HG03442 (cell line): ENCODE results near the gene ZNF462.
A peak's percentile ranks its signal among the peaks of the same experiment; 100 is the strongest.

Experiments used
- ATAC-seq: cut with Tn5 transposase; IDR thresholded peaks from one replicate; pipeline ENCODE4 v1.9.1; 2021; ENCODE audit warnings: mild to moderate bottlenecking, moderate library complexity; ENCODE audit not compliant: unreplicated experiment

Gene ZNF462

GRCh38 chr9:106993603-106994002 lies 130.6 kb downstream of the ZNF462 start:
- ATAC-seq, result no peak

DNA sequence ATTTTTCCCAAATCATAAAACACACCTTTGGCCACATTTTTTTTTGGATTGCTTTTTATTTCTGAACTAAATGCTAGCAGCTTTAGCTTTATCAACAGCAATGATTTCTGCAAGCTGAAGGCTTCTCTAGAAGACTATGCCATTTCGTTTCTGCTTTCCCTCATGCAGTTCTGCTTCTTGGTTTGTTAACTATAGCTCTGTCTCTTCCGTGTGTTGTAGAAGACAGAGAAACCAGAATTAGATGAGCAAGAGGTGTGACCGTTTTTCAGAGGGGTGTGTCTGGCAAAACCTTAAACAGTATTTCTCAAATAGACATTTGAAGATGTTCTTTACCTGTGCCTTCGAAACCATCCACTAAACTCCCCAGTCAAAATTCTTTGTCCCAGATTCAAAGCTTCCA lies 131.5 kb downstream of the ZNF462 start:
- no peak for ATAC-seq

DNA sequence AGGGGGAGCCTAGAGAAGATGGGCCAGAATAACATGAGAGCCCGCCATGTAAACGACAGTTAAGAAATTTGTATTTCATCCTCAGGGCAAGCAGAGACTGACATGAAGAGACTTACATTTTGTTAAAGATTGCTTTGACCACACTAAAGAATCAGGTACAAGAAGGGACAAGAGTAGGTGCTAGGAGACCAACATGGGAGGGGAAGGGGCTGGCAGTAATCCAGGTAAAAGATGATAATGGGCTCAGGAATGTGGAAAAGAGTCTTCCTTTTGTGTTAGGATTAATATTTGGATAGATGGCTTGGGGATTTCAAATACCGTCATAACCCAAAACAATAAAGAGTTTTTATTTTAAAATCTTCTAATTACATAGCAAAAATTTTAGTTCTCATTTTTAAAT lies 137.3 kb downstream of the ZNF462 start:
- no peak for ATAC-seq

GRCh38 chr9:107005201-107005600 lies 142.2 kb downstream of the ZNF462 start:
- no peak for ATAC-seq

DNA sequence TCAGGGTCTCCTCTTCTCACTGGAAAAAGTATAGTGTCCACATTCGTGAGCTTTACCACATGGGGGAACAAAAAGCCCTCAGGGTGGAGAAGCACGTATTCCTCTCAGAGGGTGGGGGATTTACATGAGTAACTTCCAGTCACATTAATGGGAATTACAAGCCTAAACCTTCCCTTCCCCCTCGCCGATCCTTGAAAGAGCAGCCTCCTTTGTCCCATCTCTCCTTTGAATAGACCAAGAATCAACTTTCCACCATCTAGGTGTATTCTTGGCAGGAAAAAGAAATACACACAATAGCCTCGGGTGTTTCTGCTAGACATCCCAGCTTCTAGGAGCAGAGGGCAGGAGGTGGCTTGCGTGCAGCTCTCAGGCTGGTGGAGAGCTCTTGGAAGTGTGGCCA lies 144.4 kb downstream of the ZNF462 start:
- ATAC-seq, result no peak

GRCh38 chr9:107008011-107008410 lies 145.0 kb downstream of the ZNF462 start:
- ATAC-seq, result no peak

DNA sequence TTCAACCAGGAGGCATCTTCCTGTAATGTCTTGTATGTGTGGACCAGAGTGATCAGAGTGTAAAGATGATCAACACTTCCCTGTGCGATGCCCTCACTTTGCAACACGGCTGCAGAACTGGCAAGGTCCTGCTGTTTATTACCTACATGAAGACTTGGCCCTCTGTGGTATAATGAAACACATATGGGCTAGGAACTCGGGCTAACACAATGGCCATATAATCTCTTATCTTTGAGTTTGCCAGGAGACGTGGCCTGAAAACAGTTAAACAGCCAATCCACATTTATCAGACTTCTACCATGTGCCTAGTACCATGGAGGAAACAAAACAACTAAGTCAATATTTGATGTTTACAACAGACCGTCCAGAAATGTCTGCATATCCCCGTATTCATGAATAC lies 145.5 kb downstream of the ZNF462 start:
- ATAC-seq, result no peak

GRCh38 chr9:107016383-107016782 lies 153.4 kb downstream of the ZNF462 start:
- ATAC-seq, result no peak

GRCh38 chr9:107018861-107019545 lies 156.0 kb downstream of the ZNF462 start:
- ATAC-seq, result no peak

DNA sequence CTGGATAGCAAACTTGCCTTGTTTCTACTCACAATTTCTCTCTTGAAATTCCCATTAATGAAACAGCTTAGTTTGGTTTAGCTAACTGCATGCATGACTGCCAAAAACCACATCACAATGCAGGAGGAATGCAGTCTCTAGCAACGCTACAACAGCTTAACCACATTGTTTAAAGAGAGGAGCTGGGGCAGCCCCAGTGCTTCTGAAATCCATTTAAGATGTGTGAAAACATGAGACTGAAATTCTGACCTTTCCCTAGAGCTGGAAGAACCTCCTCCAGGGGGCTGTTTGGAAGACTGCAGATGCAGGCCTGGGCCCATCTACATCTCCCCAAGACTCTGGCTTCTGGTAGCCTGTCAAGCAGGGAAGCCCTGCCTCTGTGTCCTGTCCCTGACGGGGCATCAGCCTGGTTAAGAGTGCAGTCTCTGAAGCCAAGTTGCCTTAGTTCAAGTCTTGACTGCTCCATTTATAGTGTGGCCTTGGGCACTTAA lies 157.1 kb downstream of the ZNF462 start:
- peak; percentile 68 for ATAC-seq

- peak; percentile 55 for ATAC-seq
These were observed 161.2 kb downstream of the ZNF462 start for GRCh38 chr9:107024193-107024592.

DNA sequence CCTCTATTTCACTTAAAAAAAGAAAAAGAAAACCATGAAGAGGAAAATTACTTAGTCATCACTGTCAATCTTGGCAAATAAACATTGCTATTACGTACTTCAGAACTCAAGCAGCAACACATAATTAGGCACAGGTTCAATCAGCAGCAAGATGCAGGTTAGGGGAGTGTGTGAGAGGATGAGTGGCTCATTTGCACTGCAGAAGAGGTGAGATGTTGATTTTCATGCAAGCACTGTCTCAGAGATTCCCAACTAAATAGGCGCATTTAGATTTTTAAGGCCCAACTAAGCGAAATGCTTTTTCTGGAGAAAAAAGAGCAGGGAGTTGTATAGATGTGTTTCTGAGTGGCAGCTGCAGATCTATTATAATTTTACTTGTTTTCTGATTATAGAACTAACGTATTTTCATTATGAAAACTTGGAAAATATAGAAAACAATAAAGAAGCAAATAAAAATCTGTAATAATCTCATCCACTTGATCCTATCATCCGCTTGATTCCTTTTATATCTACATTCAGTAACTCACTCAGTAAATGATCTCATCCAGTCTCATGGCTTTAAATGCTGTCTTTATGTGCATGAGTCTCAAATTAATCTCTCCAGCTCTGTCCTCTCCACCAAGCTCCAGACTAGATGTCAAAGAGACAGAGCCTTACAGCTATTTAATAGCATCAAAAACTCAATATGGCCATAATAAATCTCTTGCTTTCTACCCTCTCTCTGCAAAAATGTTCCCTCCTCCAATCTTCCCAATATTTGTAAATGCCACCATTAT lies 162.5 kb downstream of the ZNF462 start:
- ATAC-seq, result no peak

DNA sequence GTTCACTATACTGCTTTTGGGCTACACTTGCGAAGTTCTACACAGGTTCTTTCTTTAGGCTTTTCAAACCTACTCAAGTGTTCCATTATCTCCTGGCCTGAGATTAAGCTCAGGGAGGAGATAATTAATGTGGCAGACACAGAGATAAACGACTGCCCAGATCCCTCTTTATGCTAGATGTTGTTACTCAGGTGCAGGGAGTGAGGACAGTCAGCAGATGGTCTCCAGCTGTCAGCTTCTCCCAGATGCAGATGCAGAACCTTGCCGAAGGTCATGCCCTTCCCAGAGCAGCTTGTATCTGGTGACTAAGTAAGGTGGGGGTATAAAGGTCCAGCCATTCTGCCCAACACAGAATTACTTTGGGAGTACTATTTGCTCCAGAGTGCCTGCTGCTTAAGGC lies 166.2 kb downstream of the ZNF462 start:
- no peak for ATAC-seq

GRCh38 chr9:107033966-107034365 lies 171.0 kb downstream of the ZNF462 start:
- ATAC-seq, result no peak

DNA sequence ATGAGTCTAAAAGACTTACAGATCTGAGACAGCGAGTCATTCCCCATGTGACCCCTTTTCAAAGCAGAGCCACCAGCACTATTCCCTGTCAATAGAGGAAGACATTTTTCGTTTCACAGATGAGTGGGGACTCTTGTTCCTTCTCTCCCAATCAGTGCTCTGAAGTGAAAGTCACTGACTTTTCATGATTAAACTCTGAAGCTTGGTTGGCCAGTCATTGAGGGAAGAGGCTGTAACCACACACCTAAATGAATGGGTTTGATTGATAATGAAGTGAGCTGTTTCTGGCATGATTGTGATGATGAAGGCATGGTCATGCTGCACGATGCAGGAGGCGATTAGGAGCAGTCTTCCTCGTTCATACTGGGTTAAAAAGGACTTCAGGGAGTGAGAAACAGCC lies 171.9 kb downstream of the ZNF462 start:
- no peak for ATAC-seq

DNA sequence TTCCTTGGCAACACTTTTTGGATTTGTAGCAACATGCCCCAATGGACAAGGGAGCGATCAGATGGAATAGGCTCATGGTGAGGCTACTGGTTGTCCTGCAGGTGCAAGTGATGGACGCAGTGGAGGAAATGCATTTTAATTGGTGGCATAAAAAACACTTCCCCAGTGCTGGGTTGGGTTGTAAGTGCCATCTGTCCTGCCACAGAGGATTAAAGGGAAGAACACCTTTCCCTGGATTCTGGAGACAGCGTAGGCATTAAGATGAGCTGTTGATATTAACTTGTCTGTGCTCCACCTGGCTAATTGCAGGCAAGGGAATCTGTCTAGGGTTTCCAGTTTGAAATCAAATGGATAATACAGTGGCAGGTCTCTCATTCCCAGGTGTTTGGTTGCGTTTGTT lies 173.4 kb downstream of the ZNF462 start:
- no peak for ATAC-seq

- ATAC-seq, result no peak
These were observed 176.6 kb downstream of the ZNF462 start for GRCh38 chr9:107039542-107039941.

DNA sequence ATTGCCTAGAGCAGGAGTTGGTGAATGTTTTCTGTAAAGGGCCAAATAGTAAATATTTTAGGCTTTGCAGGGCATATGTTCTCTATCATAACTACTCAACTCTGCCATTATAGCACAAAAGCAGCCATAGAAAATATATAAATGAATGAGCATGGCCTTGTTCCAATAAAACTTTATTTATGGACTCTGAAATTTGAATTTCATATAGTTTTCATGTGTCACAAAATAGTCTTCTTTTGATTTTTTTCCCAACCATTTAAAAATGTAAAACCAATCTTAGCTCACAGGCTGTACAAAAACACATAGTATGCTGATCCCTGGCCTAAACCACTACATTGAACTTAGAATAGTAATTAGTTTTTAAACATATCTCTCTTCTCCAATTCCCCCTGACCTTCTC lies 179.6 kb downstream of the ZNF462 start:
- ATAC-seq, result no peak

GRCh38 chr9:107043886-107044285 lies 180.9 kb downstream of the ZNF462 start:
- ATAC-seq, result no peak

- ATAC-seq, result no peak
These were observed 181.9 kb downstream of the ZNF462 start for GRCh38 chr9:107044872-107045271.

DNA sequence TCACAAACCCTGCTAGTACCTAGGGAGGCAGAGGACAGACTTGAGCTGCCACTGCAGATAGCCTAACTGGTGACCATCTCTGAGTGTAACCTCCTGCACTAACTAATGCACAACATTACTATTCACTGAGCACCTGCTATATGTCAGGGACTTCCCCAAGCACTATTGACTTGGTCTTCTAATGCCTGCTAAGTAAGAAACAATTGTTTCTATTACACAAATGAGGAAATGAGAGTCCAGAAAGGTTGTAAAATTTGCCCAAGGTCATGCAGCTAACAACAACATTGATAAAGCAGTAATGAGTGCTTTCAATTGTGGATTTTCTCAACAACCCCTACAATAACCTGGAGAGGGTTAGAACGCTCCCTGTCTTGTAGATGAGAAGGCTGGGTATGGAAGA lies 183.7 kb downstream of the ZNF462 start:
- peak; percentile 94 for ATAC-seq

DNA sequence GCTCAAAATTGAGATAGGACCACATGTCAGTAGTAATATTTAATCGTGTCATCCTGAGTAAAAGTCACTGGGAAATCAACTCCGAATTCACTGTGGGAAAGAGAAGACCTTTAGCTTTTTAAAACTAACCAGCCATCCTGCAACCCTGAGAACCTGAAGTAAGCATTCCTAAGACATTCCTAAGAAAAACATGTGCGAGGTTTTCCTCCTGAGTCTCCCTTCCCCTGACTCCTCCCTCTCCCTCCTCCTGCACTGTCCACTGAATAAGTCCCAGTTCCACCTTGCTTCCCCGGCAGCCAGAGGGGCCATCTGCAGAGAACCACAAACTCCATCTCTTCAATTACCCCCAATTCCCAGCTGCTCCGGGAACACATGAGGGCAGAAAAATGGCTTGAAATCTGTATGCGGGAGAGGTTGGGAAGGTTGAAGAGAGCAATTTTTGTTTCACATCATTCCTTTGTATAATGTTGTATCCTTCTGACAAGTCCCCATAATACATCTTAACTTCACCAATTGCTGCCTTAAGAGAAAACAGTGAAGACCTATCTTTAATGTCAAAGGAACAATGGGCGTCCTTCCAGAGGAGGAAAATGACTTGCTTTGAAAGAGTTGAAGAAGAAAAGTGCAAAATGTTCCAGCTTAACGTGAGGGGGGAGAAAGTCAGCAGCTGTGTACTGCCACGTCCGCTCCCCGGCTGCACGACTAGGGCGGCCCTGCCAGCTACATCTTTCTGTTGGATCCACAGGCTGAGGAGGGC lies 186.3 kb downstream of the ZNF462 start:
- no peak for ATAC-seq
